H1 (cell line): Measurements from ENCODE around the gene MED31. TPM values are rescaled to one million over a fixed set of nuclear protein-coding genes. Genes with fewer than 3 reads are reported as not detected.
A peak's percentile ranks its signal among the peaks of the same experiment; 100 is the strongest.

Experiments
- CHD7 ChIP-seq: fragments of 300-600 bp; sonication (generic); IDR thresholded peaks from 2 replicates; pipeline ENCODE4 v1.7.1; 2012; ENCODE audit warnings: low read length, moderate library complexity, mild to moderate bottlenecking, inconsistent platforms; ENCODE audit not compliant: insufficient replicate concordance
- SAP30 ChIP-seq: fragments of 300-600 bp; sonication (generic); IDR thresholded peaks from 2 replicates; pipeline ENCODE4 v1.7.1; 2012; ENCODE audit warnings: low read length, moderate library complexity, mild to moderate bottlenecking, inconsistent platforms; ENCODE audit not compliant: insufficient read depth, insufficient replicate concordance
- SP2 ChIP-seq: IDR thresholded peaks from 2 replicates; pipeline ENCODE4 v1.6.1; 2012; ENCODE audit warnings: mild to moderate bottlenecking, low read length, inconsistent platforms
- polyA plus RNA-seq, 7 experiments: library from polyadenylated mRNA; depleted of rRNA in 3 of 7; stranded (reverse) in 5 of 7; unstranded in 2 of 7; fragments of >200 nt in 5 of 7; fragments of 200-250 nt in 2 of 7; gene quantifications; 1 replicate in 5 of 7; 2 replicates in 1 of 7; 4 replicates in 1 of 7; pipeline versions ENCODE4 v1.2.1 to v1.2.3, GENCODE V29; 2011 to 2013; ENCODE audit warnings: missing spikeins in 2 of 7, mixed read lengths in 2 of 7
- total RNA-seq: library from RNA; stranded (reverse); fragmentation: NEBNext Ultra II Directional; extraction: Animal tissue kit (Norgen Biotek cat#: 25700); gene quantifications from 2 replicates; pipeline ENCODE4 v1.2.1, GENCODE V29; 2021

MED31 gene
- total and polyA plus RNA-seq, 2 of the 8 experiments (the other 6 are each of a cell fraction or from before 2014, with no cell fraction given): 4.6 to 12.3 TPM

GRCh38 chr17:6640536-6641246, 10.7 kb downstream of the MED31 start, which contains the start of the genes KIAA0753 and TXNDC17 (continued):
- no peak for TF ChIP-seq CHD7
- no peak for TF ChIP-seq SP2
- TF ChIP-seq SAP30: peak; percentile 85
